Measurements from ENCODE around the gene ZMYM4.

The ZMYM4 gene

DNA sequence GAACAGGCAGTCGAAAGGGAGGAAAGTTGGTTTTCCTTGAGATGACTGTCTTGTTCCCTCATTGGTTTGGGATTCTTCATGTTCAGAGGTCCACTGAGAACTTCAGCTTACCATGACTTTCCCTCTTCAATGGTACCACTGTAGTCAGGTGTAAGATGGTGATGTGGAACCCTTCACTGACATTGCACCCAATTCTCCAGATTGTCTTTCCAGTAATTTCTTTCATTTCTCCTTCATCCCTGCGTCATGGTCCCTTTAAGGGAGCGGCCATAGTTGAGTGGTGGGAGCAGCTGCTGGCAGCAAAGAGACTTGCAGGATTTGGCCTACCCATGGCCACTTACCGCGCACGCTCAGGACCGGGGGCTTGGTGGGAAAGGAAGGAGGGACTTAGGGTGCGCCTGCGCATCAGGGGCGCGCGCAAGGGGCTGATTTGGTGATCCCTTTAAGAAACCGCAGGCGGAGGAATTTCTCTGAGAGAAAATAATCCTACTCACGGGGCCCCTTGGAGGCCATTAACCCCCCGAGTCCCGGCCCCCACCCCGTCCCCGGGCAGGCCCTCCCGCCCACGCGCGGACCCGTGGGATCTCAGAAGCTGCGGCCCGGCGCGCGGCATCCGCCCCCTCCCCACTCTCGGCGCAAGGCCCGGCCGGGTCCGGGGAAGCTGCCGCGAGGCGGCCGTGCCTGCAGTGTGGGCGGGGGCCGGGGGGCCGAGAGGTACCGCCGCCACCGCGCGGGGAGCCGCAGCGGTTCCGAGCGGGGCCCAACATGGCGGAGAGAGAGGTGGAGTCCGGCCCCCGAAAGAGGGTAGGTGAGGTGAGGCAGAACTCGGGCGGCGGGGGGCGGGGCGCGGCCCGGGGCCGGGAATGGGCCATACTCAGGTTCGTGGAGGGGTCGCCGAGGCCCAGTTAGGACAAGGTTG is at the start of gene ZMYM4:
Gene ZMYM4, plus strand, starts transcription at position 428 of the 919 bp plus-strand sequence. Its CDS starts 338 bp downstream, at position 766.
- TF ChIP-seq CTCF (IDR thresholded peaks at IDR 0.05; ENCODE audit: low read depth, low read length, poor library complexity, severe bottlenecking) (no peak), EZH2phosphoT487 (IDR thresholded peaks at IDR 0.05; ENCODE audit: borderline replicate concordance, low read length) (no peak)
- H3K4me3 ChIP-seq (ENCODE audit: low read length) = peak within 1 kb of the TSS; percentile 86
- no peaks in the 10 kb centered on the region for H4K20me1 ChIP-seq (ENCODE audit: control insufficient read depth, insufficient read depth, low read depth, low read length)
- 0 out of 2 replicates have a peak, but pooled peaks cover 2% of the 10 kb centered on the region for H3F3A ChIP-seq (ENCODE audit: control insufficient read depth, insufficient read depth)
- H3K36me3 ChIP-seq (ENCODE audit: control insufficient read depth, low read length) = peaks cover 13% of the 10 kb centered on the region
- no peaks in the 10 kb centered on the region for H3K27me3 ChIP-seq (ENCODE audit: control insufficient read depth, low read length)
- H3K27ac ChIP-seq (ENCODE audit: low read depth, low read length) = peak within 1 kb of the TSS; percentile 54
- H3K4me1 ChIP-seq (ENCODE audit: control insufficient read depth, low read length) = peaks cover 33% of the 10 kb centered on the region
- peaks cover 7% of the 10 kb centered on the region; the same call in 1 of the 2 replicates for H3K9me3 ChIP-seq (ENCODE audit: control insufficient read depth, insufficient read depth, low read length)
- H3K9me2 ChIP-seq (replicated peaks; ENCODE audit: control insufficient read depth, low read length) = no peaks in the 10 kb centered on the region
- H3K79me2 ChIP-seq (ENCODE audit: control insufficient read depth, low read length) = peaks cover 53% of the 10 kb centered on the region
- H3K4me2 ChIP-seq (ENCODE audit: low read length) = peak within 1 kb of the TSS; percentile 77

- no peak overlapping the region for H3K4me3 ChIP-seq (ENCODE audit: low read length)
- no peak overlapping the region for H3K4me2 ChIP-seq (ENCODE audit: low read length)
- no peaks in the 10 kb centered on the region for H3K36me3 ChIP-seq (ENCODE audit: control insufficient read depth, low read length)
- H3K9me3 ChIP-seq (ENCODE audit: control insufficient read depth, insufficient read depth, low read length) = no peaks in the 10 kb centered on the region
- H3F3A ChIP-seq (ENCODE audit: control insufficient read depth, insufficient read depth) = no peaks in the 10 kb centered on the region
- H3K27ac ChIP-seq (ENCODE audit: low read depth, low read length) = no peak overlapping the region
- no peaks in the 10 kb centered on the region for H3K27me3 ChIP-seq (ENCODE audit: control insufficient read depth, low read length)
- H3K9me2 ChIP-seq (replicated peaks; ENCODE audit: control insufficient read depth, low read length) = no peaks in the 10 kb centered on the region
- H4K20me1 ChIP-seq (ENCODE audit: control insufficient read depth, insufficient read depth, low read depth, low read length) = no peaks in the 10 kb centered on the region
- H3K4me1 ChIP-seq (ENCODE audit: control insufficient read depth, low read length) = no peaks in the 10 kb centered on the region
- no peaks in the 10 kb centered on the region for H3K79me2 ChIP-seq (ENCODE audit: control insufficient read depth, low read length)
- TF ChIP-seq EZH2phosphoT487 (IDR thresholded peaks at IDR 0.05; ENCODE audit: borderline replicate concordance, low read length) (no peak), CTCF (IDR thresholded peaks at IDR 0.05; ENCODE audit: low read depth, low read length, poor library complexity, severe bottlenecking) (peak; percentile 55)
Measured at GRCh38 chr1:35220976-35221375, 47.5 kb upstream of the ZMYM4 start.

- Histone ChIP-seq H3K27me3 (ENCODE audit: control insufficient read depth, low read length) (no peaks in the 10 kb centered on the region), H3K4me2 (ENCODE audit: low read length) (no peak overlapping the region), H3K9me3 (ENCODE audit: control insufficient read depth, insufficient read depth, low read length) (no peaks in the 10 kb centered on the region), H3K79me2 (ENCODE audit: control insufficient read depth, low read length) (no peaks in the 10 kb centered on the region), H3K4me1 (ENCODE audit: control insufficient read depth, low read length) (no peaks in the 10 kb centered on the region), H3F3A (ENCODE audit: control insufficient read depth, insufficient read depth) (no peaks in the 10 kb centered on the region), H3K27ac (ENCODE audit: low read depth, low read length) (no peak overlapping the region), H3K36me3 (ENCODE audit: control insufficient read depth, low read length) (no peaks in the 10 kb centered on the region), H3K9me2 (replicated peaks; ENCODE audit: control insufficient read depth, low read length) (no peaks in the 10 kb centered on the region), H3K4me3 (ENCODE audit: low read length) (no peak overlapping the region), H4K20me1 (ENCODE audit: control insufficient read depth, insufficient read depth, low read depth, low read length) (no peaks in the 10 kb centered on the region)
- no peak for TF ChIP-seq EZH2phosphoT487 (IDR thresholded peaks at IDR 0.05; ENCODE audit: borderline replicate concordance, low read length)
- TF ChIP-seq CTCF (IDR thresholded peaks at IDR 0.05; ENCODE audit: low read depth, low read length, poor library complexity, severe bottlenecking) = no peak
Measured at GRCh38 chr1:35222322-35223083, 46.0 kb upstream of the ZMYM4 start.
